Activated naive CD4-positive, alpha-beta T cell treated with anti-CD3 and anti-CD28 coated beads, Interleukin-2, amount 50 U/mL, for 24 hours (primary cell): ENCODE results near the gene DMGDH.

ENCODE experiments used
- H3K27ac Mint-ChIP-seq: one replicate; pipeline ENCODE4 v1.8.0; 2021; ENCODE audit warnings: mild to moderate bottlenecking, mixed read lengths
- H3K27me3 Mint-ChIP-seq: one replicate; pipeline ENCODE4 v1.8.0; 2021; ENCODE audit warnings: mixed read lengths
- H3K36me3 Mint-ChIP-seq: one replicate; pipeline ENCODE4 v1.8.0; 2021; ENCODE audit warnings: mixed read lengths
- H3K4me1 Mint-ChIP-seq: one replicate; pipeline ENCODE4 v1.8.0; 2021; ENCODE audit warnings: mixed read lengths
- H3K4me3 Mint-ChIP-seq: one replicate; pipeline ENCODE4 v1.8.0; 2021; ENCODE audit warnings: mild to moderate bottlenecking, mixed read lengths
- H3K9me3 Mint-ChIP-seq: one replicate; pipeline ENCODE4 v1.8.0; 2021; ENCODE audit warnings: mixed read lengths

The DMGDH gene

GRCh38 chr5:79080804-79081203 is 11.3 kb upstream of the DMGDH start:
- Mint-ChIP-seq H3K9me3 (no peaks in the 10 kb centered on the region), H3K4me3 (no peak overlapping the region), H3K4me1 (peaks cover 7% of the 10 kb centered on the region), H3K27me3 (peaks cover 1% of the 10 kb centered on the region), H3K36me3 (no peaks in the 10 kb centered on the region), H3K27ac (no peak overlapping the region)

GRCh38 chr5:79077680-79078365 is 8.3 kb upstream of the DMGDH start:
- H3K36me3 Mint-ChIP-seq = no peaks in the 10 kb centered on the region
- peaks cover 7% of the 10 kb centered on the region for H3K4me1 Mint-ChIP-seq
- H3K4me3 Mint-ChIP-seq = no peak overlapping the region
- H3K27me3 Mint-ChIP-seq = peaks cover 1% of the 10 kb centered on the region
- no peak overlapping the region for H3K27ac Mint-ChIP-seq
- no peaks in the 10 kb centered on the region for H3K9me3 Mint-ChIP-seq

DNA sequence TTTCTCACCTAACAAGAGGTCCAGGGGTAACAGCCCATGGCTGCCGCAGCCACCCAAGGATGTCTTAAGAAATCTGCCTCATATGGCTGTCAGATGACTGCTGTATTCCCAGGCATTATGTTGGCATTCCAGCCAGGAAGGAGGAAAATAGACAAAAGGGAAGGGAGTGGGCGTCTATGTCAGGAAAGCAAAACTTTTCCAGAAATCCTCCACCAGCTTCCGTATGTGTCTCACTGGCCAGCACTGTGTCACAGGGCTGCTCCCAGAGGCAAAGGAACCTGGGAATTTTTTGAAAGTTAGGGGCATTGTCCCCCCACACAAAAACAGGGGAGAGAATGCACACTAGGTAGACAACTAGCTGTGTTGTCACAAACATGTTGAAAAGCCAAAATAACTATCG is 7.3 kb upstream of the DMGDH start:
- Mint-ChIP-seq H3K27me3 (peaks cover 1% of the 10 kb centered on the region), H3K9me3 (no peaks in the 10 kb centered on the region), H3K4me1 (peaks cover 7% of the 10 kb centered on the region), H3K36me3 (no peaks in the 10 kb centered on the region), H3K27ac (no peak overlapping the region), H3K4me3 (no peak overlapping the region)

DNA sequence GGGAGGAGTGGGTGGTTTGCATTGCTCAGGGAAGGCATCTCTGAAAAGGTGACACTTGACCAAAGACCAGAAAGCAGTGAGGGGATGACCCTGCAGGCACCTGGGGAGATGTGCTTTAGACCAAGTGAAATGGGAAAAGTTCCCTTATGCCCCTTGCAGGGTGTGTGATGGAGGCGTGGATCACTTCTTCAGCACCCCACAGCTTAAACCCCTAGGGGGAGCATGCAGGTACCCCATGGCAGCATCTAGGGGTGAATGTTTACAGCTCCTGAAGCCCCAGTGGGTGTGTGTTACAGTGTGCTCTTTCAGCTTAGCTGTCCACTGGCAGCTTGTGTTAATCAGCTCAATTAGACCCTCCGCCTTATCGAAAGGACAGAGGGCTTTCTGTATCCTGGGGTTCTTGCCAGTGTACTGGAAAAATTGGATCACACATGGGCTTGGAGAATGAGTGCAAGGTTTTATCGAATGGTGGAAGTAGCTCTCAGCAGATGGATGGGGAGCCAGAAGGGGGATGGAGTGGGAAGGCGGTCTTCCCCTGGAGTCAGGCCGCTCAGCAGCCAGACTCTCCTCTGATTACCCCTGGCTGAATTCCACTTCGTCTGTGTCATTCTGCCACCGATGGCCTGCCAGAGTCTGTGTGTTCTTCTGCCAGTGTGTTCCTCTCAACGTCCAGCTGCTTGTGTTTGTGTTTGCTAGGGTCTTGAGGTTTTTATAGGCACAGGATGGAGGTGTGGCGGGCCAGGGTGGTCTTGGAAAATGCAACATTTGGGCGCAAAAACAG is 6.4 kb upstream of the DMGDH start:
- Mint-ChIP-seq H3K4me1 (peaks cover 7% of the 10 kb centered on the region), H3K36me3 (no peaks in the 10 kb centered on the region), H3K4me3 (no peak overlapping the region), H3K27me3 (peaks cover 10% of the 10 kb centered on the region), H3K27ac (no peak overlapping the region), H3K9me3 (no peaks in the 10 kb centered on the region)

GRCh38 chr5:79074641-79075040 is 5.2 kb upstream of the DMGDH start:
- Mint-ChIP-seq H3K36me3 (no peaks in the 10 kb centered on the region), H3K27ac (no peak overlapping the region), H3K27me3 (peaks cover 13% of the 10 kb centered on the region), H3K9me3 (no peaks in the 10 kb centered on the region), H3K4me3 (no peak overlapping the region), H3K4me1 (peaks cover 7% of the 10 kb centered on the region)

DNA sequence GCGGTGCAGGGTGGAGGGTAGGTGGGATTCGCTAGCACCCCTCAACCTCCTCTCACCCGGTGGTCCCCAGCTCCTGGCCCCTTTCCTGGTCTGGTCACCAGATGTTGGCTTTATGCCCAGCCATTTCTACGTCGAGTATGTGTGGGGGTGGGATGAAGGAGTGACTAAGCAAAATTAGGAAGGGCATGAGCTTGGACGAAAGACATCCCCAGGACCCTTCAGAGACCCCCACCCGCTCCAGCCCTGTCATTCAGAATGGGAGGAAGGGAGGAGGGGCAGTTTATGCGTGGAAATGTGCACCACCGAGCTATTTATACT is 835 bp upstream of the DMGDH start:
- H3K27me3 Mint-ChIP-seq = peaks cover 27% of the 10 kb centered on the region
- H3K9me3 Mint-ChIP-seq = peaks cover 6% of the 10 kb centered on the region
- H3K4me3 Mint-ChIP-seq = no peak overlapping the region
- H3K4me1 Mint-ChIP-seq = no peaks in the 10 kb centered on the region
- H3K36me3 Mint-ChIP-seq = no peaks in the 10 kb centered on the region
- H3K27ac Mint-ChIP-seq = no peak overlapping the region

DNA sequence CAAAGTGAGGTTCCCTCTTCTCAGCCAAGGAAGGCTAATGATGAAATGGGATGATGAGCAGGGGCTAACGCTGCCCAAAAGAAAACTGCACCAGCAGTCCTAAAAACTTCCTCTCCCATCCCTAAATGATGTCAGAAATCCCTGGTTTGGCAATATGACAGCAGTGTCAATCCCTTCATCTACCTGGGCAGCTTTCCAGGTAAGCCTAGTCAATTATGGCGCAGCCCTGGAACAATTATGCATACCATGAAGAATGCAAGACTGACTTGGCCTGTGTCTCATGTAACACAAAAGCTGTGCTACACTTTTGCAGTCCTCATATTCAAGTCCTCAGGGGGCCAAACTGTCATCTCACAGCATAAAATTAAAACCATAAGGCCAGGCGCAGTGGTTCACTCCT is 7.0 kb downstream of the DMGDH start:
- Mint-ChIP-seq H3K9me3 (no peaks in the 10 kb centered on the region), H3K36me3 (no peaks in the 10 kb centered on the region), H3K4me1 (no peaks in the 10 kb centered on the region), H3K27ac (no peak overlapping the region), H3K4me3 (no peak overlapping the region), H3K27me3 (peaks cover 7% of the 10 kb centered on the region)

GRCh38 chr5:79059674-79060073 is 9.8 kb downstream of the DMGDH start:
- H3K36me3 Mint-ChIP-seq = no peaks in the 10 kb centered on the region
- H3K27ac Mint-ChIP-seq = no peak overlapping the region
- no peaks in the 10 kb centered on the region for H3K4me1 Mint-ChIP-seq
- no peak overlapping the region for H3K4me3 Mint-ChIP-seq
- H3K9me3 Mint-ChIP-seq = no peaks in the 10 kb centered on the region
- peaks cover 3% of the 10 kb centered on the region for H3K27me3 Mint-ChIP-seq

GRCh38 chr5:79056847-79057246 is 12.6 kb downstream of the DMGDH start:
- Mint-ChIP-seq H3K9me3 (no peaks in the 10 kb centered on the region), H3K4me3 (no peak overlapping the region), H3K36me3 (no peaks in the 10 kb centered on the region)

DNA sequence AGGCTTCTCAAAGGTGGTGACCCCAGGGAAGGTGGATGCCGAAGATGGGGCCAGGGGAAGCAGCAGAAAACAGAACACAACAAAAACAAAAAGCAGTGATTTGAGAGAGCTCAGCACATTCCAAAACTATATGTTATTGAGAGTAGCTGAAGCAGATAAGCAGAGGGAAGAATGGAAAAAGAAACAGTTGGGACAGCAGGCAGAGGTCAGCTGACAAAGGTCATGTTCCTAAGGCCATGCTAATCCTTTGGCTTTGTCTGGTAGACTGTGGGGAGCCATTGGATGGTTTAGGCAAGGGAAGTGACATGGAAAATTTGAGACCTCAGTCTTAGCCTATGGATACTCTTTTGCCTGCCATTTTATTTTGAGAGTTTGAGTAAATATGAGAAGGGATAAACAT is 14.5 kb downstream of the DMGDH start:
- H3K4me3 Mint-ChIP-seq = no peak overlapping the region
- no peaks in the 10 kb centered on the region for H3K9me3 Mint-ChIP-seq
- H3K4me1 Mint-ChIP-seq = no peaks in the 10 kb centered on the region
- H3K27me3 Mint-ChIP-seq = peaks cover 3% of the 10 kb centered on the region
- no peak overlapping the region for H3K27ac Mint-ChIP-seq
- no peaks in the 10 kb centered on the region for H3K36me3 Mint-ChIP-seq

More at GRCh38 chr5:79056847-79057246, 12.6 kb downstream of the DMGDH start:
- H3K27me3 Mint-ChIP-seq = peaks cover 2% of the 10 kb centered on the region
- H3K4me1 Mint-ChIP-seq = no peaks in the 10 kb centered on the region
- no peak overlapping the region for H3K27ac Mint-ChIP-seq

GRCh38 chr5:79053321-79053720 is 16.2 kb downstream of the DMGDH start:
- no peak overlapping the region for H3K27ac Mint-ChIP-seq
- no peaks in the 10 kb centered on the region for H3K9me3 Mint-ChIP-seq
- no peak overlapping the region for H3K4me3 Mint-ChIP-seq
- H3K27me3 Mint-ChIP-seq = peaks cover 3% of the 10 kb centered on the region
- no peaks in the 10 kb centered on the region for H3K4me1 Mint-ChIP-seq
- no peaks in the 10 kb centered on the region for H3K36me3 Mint-ChIP-seq

- no peaks in the 10 kb centered on the region for H3K4me1 Mint-ChIP-seq
- H3K36me3 Mint-ChIP-seq = no peaks in the 10 kb centered on the region
- H3K4me3 Mint-ChIP-seq = no peak overlapping the region
- no peaks in the 10 kb centered on the region for H3K9me3 Mint-ChIP-seq
- no peak overlapping the region for H3K27ac Mint-ChIP-seq
- peaks cover 3% of the 10 kb centered on the region for H3K27me3 Mint-ChIP-seq
Measured at GRCh38 chr5:79050498-79050897, 19.0 kb downstream of the DMGDH start.

DNA sequence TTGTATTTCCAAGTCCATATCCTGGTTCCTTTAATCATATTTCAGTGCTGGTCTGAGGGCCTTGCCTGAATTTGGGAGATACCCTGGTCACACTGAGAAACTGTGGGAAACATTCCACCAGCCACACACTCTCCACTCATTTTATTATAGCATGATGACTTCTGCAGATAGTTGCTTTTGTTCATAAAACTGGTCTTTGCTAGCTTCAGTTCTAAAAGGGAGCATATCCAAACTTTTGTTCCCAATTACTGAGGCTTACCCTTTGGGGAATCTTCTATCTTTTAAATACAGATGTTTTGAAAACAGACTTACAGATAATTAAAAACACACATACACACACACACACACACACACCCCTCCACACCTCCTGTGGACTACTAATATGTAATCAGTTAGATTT is 21.0 kb downstream of the DMGDH start:
- no peak overlapping the region for H3K27ac Mint-ChIP-seq
- H3K36me3 Mint-ChIP-seq = no peaks in the 10 kb centered on the region
- H3K9me3 Mint-ChIP-seq = no peaks in the 10 kb centered on the region
- H3K4me3 Mint-ChIP-seq = no peak overlapping the region
- H3K4me1 Mint-ChIP-seq = no peaks in the 10 kb centered on the region
- H3K27me3 Mint-ChIP-seq = peaks cover 4% of the 10 kb centered on the region

GRCh38 chr5:79047199-79047598 is 22.3 kb downstream of the DMGDH start:
- H3K4me1 Mint-ChIP-seq = no peaks in the 10 kb centered on the region
- H3K4me3 Mint-ChIP-seq = no peak overlapping the region
- no peaks in the 10 kb centered on the region for H3K9me3 Mint-ChIP-seq
- no peak overlapping the region for H3K27ac Mint-ChIP-seq
- peaks cover 4% of the 10 kb centered on the region for H3K27me3 Mint-ChIP-seq
- no peaks in the 10 kb centered on the region for H3K36me3 Mint-ChIP-seq

DNA sequence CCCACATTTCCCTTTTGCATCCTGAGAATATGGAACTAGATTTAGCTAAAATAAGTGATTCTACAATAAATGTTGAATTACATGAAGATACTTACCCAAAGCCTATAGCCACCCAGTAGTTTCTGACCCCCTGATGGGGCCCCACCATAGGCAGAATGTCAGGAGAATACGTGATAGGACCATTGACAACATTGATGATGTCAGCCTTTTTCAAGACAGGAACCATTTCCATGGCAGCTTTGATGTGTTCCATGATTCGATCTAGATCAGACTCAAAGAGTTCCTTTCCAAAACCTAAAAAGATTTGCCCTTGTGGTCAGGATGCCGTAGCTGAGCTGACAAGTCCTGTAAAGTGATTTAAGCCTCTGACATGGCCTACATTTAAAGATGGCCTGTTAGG is 27.3 kb downstream of the DMGDH start:
- Mint-ChIP-seq H3K4me1 (no peaks in the 10 kb centered on the region), H3K36me3 (no peaks in the 10 kb centered on the region), H3K9me3 (no peaks in the 10 kb centered on the region), H3K27me3 (peaks cover 3% of the 10 kb centered on the region), H3K27ac (no peak overlapping the region), H3K4me3 (no peak overlapping the region)

- Mint-ChIP-seq H3K27me3 (no peaks in the 10 kb centered on the region), H3K4me3 (no peak overlapping the region), H3K36me3 (no peaks in the 10 kb centered on the region), H3K4me1 (no peaks in the 10 kb centered on the region), H3K9me3 (no peaks in the 10 kb centered on the region), H3K27ac (no peak overlapping the region)
Measured at GRCh38 chr5:79036769-79037168, 32.7 kb downstream of the DMGDH start.

GRCh38 chr5:79035237-79035636 is 34.2 kb downstream of the DMGDH start:
- no peaks in the 10 kb centered on the region for H3K36me3 Mint-ChIP-seq

More at GRCh38 chr5:79035237-79035636, 34.2 kb downstream of the DMGDH start:
- no peaks in the 10 kb centered on the region for H3K4me1 Mint-ChIP-seq
- H3K4me3 Mint-ChIP-seq = no peak overlapping the region
- no peak overlapping the region for H3K27ac Mint-ChIP-seq
- H3K27me3 Mint-ChIP-seq = no peaks in the 10 kb centered on the region
- no peaks in the 10 kb centered on the region for H3K9me3 Mint-ChIP-seq
